NCI-H524 (cell line): ENCODE measurements around the gene CDK11A.

Experiments used
- DNase-seq, 2 experiments: peaks; one replicate each; lab custom pipeline; 2025; lab: John Stamatoyannopoulos, UW

Gene CDK11A

GRCh38 chr1:1724035-1724864 lies at the start of gene CDK11A:
Gene CDK11A (minus strand): TSS chr1:1724357. CDS start chr1:1722818, 1,539 bp downstream.
- DNase-seq, result peak; percentile 96

DNA sequence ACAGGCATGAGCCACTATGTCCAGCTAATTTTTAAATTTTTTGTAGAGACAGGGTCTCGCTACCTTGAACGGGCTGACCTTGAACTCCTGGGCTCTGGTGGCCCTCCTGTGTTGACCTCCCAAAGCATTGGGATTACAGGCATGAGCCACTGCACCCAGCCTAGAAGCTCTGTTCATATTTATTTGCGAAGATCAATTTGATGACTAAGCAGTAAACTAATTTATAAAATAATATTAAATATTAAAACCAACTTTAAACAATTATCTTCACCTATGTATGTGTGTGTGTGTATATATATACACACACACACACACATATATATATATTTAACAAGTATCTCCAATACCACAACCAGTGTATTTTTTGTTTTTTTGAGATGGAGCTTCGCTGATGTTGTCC lies 49.7 kb upstream of the CDK11A start:
- DNase-seq, result no peak

GRCh38 chr1:1771096-1771495 lies 46.9 kb upstream of the CDK11A start:
- no peak for DNase-seq

- no peak for DNase-seq
Measured at GRCh38 chr1:1770102-1770501, 45.9 kb upstream of the CDK11A start.

DNA sequence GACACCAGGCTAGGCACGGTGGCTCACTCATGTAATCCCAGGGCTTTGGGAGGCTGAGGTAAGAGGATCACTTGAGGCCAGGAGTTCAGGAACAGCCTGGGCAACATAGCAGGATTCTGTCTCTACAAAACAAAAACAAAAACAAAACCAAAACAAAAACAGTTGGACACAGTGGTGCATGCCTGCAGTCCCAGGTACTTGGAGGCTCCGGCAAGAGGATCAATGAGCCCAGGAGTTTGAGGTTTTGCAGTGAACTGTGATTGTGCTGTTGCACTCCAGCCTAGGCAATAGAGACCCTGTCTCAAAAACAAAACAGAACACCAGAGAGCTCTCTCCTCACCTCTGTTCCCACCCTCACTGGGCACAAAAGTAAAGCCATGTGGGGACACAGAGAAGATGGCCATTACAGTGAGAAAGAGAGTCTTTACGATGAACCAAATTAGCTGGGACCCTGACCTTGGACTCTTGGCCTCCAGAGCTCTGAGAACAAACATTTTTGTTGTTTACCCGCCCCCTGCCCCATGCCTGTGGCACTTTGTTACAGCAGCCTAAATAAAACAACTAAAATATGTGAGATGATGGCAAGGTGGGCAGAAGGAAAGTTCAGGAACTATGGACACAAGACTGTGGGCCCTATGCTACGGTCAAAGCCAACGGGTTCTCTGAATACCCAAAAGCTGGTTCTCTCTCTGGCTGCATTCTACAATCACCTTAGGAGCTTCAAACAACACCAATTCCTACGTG lies 44.3 kb upstream of the CDK11A start:
- no peak for DNase-seq

DNA sequence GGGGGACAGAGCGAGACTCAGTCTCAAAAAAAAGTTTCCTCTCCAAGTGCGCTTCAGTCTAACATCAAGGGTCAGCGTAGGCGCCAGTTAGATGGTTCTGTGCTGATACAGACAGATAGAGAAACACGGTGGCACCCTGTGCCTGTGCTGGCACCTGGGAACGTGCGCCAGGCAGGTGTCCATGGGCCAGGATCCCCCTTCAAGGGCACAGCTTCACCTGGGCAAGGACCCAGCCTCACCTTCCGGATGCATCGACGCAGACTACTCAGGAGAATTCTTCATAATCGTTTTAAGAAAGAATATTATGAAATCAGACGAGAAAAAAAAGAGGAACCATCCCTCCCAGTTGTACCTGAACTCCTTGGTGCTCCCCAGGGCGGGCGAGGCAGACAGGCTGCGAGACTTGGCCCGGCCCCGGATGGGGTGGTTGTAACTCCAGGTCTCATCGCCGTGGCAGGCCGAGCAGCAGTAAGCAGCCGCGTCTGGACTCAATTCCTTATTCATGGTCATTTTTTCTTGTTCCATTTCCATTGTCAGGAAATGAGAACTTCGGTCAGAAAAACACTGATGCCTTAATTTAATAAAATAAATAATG lies 40.8 kb upstream of the CDK11A start:
- DNase-seq, result no peak

DNA sequence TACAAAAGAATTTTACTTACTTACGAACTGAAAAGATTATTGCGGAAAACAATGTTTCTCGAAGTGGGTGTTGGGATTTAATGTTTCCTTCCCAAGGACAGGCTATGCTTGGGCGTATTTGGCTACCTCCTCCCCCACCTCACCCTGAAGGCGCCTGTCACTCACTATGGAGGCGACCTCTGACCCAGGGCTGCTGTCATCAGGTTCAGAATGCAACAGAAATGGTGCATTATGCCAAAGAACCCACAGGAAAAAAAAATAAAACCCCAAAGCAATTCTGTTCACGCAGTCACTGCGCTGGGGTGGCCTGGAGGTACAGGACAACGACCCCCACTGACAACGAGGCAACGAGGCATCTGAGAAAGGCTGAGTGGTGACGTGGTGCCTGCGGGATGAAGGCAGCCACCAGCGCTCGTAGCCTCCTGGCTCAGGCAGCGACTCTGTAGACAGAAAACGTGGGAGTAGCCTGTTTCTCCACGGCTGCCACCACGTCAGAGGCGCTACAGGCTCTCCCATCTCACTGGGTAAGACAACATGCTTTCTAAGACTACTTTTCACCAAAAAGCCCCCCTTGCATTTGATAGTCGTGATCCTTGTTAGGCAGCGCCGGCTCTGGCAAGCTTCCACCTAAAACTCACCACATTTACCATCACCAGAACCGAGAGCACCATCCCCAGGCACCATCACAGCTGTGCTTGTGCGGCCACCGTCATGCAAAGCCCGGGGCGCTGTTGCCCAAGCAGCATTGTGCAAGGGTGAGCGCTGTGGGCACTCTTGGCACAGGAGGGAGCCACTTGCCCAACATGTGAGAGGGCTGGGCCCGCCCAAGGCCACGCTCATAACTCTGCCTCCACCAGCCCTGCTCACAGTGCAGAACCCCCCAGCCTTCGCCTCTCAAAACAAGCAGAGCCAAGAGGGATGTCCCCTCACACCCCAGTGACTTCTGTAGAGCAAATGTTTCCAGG lies 39.8 kb upstream of the CDK11A start:
- DNase-seq, result no peak

DNA sequence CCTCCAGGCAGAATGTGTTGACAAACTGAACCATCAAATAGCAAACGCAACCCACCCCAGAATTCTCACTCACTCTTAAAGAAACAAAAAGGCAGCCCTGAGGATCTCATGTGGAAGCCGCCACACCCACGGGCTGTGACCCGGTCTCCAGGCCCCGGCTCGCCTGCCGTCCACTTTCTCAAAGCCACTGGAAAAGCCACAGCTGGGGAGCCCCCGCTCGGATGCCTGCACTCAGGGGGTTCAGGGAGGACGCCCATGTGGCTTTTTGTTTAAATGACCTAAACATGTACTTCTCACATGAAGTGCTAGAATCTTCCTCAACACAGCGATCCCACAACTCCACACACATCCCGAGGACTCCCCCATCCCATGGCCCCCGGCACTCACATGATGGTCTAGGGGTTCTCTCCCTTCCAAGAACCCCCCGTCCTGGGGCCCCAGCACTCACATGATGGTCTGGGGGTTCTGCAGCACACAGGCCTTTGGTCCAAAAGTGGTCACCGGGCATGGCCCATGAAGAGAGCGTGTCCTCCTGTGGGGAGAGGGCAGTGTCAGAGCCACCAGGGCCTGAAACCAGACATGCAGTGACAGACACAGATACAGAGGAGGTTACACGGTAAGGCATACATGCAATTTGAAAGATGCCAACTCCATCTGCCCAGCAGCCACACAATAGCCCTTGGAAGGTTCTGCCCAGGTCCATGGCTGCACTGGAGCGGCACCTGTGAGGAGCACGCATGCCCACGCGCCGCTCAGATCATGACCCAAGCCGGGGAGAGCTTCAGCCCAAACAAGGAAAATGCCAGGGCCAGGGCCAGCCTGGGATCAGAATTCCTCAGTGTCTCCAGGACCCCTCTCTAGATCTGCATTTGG lies 37.6 kb upstream of the CDK11A start:
- no peak for DNase-seq

DNA sequence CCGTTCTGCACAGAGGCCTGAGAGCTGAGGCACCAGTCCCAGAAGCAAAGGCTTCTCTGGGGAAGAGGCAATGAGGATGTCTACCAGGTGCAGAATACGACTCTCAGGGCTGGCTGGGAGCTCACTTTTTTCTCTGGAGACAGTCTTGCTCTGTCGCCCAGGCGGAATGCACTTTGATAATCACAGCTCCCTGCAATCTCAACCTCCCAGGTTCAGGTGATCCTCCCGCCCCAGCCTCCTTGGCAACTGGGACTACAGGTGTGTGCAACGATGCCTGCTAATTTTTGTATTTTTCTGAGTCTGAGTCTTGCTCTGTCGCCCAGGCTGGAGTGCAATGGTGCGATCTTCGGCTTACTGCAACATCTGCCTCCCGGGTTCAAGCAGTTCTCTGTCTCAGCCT lies 36.6 kb upstream of the CDK11A start:
- no peak for DNase-seq

GRCh38 chr1:1760345-1760650 lies 36.1 kb upstream of the CDK11A start:
- DNase-seq, result no peak

DNA sequence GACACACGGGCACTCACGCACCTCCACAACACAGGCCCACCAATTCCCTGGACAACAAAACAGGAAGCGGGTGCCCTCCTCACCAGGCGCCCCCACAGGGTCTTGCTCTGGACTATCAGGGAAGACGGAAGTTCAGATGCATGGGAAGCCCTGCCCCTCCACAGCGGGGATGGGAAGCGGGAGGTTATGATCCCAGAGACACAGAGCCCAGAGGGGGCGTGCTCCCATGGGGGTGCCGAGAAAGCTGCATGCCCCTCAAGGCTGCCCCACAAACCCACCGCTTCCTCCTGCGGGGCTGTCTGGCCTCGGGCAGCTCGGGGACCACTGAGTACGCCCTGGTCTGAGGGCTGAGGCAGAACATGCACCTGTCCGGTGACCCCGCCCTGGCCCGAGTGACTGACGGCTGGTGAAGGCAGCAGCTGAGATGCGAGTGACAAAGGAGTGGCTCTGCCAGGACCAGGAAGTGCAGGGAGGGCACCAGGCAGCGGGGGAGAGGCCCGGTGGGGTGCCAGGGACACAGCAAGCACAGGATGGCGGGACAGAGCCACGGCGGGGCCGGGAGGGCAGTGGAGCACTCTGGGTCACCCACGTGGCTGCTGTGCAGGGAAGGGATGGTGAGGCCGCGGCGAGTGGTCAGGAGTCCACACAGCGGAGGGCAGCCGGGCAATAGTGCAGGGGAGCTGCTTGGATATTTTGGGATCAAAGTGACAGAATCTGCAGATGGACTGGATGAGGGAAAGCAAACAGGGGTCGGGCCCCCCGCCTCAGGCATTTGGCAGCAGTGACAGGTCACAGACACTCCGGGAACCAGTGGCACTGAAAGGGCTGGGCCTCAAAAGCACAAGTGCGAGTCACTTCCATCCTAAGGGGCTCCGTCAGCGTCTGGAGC lies 35.5 kb upstream of the CDK11A start:
- no peak for DNase-seq

GRCh38 chr1:1758692-1759455 lies 34.7 kb upstream of the CDK11A start:
- DNase-seq, result no peak

- DNase-seq, result no peak
Measured at GRCh38 chr1:1758059-1758621, 34.0 kb upstream of the CDK11A start.

DNA sequence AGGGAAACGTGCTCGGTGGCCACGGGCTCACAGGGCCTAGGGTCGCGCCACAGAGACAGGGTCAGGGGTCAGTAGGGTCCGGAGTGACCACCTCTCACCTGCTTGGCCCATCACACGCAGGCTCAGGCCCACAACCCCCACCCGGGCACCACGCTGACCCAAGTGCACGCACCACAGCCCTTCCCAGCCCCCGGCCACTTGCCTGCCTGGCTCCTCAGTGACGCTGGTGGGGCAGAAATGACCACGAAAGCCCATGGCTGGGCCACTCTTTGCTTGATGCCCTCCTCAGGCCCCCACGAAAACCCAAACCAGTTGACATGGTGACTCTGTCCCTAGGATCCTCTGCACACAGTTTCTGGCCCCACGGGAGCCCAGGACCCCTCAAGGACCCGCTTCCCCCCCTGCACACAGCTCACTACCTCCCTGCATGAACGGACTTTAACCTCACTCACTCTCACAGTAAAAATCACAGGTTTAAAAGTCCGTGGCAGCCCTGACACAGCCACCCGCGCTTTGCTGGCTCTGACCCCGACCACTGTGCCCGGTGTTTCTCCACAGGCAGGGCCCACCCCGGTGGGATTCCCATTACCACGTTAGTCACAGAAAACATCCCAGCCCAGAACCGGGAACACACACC lies 33.4 kb upstream of the CDK11A start:
- no peak for DNase-seq

GRCh38 chr1:1756661-1757421 lies 32.7 kb upstream of the CDK11A start:
- DNase-seq, result no peak

DNA sequence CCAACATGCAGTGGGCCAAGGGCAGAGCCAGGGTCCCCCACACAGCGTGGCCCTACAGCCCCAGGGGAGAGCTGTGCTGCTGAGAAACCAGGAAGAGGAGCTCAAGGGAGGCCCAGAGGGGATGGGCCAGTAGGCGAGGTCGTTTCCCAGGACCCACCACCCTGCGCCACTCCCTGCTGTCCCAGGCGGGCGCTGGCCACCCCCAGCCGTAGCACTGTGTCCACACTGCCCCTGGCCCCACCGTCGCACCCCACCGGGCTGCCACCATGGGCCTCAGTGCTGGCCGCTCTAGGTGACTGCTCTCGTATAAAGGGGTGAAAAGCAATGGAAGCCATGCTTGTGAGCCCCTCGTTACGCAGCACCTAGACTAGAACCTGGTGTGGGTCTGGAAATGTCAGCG lies 31.7 kb upstream of the CDK11A start:
- no peak for DNase-seq

GRCh38 chr1:1755426-1755825 lies 31.3 kb upstream of the CDK11A start:
- no peak for DNase-seq
